Endothelial cell of umbilical vein (primary cell): ENCODE measurements around the gene KIF5C.

Source experiments
- CTCF ChIP-seq, 2 donors: IDR thresholded peaks; 1 replicate in 1 of 2; 2 replicates in 1 of 2; pipeline ENCODE4 v1.5.1; 2011; ENCODE audit warnings: low read length in 2 of 2, mild to moderate bottlenecking in 2 of 2, moderate library complexity in 2 of 2, control low read depth in 1 of 2, inconsistent platforms in 1 of 2, low read depth in 1 of 2; ENCODE audit not compliant: insufficient read depth in 1 of 2; ENCODE audit errors: extremely low read depth in 1 of 2
- EZH2 ChIP-seq: IDR thresholded peaks from 2 replicates; pipeline ENCODE4 v1.6.1; 2012; ENCODE audit warnings: borderline replicate concordance, low read depth, mild to moderate bottlenecking, moderate library complexity, low read length, inconsistent platforms; ENCODE audit not compliant: severe bottlenecking
- FOS ChIP-seq: IDR thresholded peaks from 2 replicates; pipeline ENCODE4 v1.6.1; 2011; ENCODE audit warnings: mild to moderate bottlenecking, low read length, moderate library complexity, borderline replicate concordance; ENCODE audit not compliant: insufficient read depth
- GATA2 ChIP-seq: IDR thresholded peaks from 2 replicates; pipeline ENCODE4 v1.7.0; 2011; ENCODE audit warnings: low read depth, mild to moderate bottlenecking, moderate library complexity, mixed read lengths, low read length; ENCODE audit not compliant: insufficient read length, insufficient read depth
- JUN ChIP-seq: IDR thresholded peaks from 2 replicates; pipeline ENCODE4 v1.6.1; 2011; ENCODE audit warnings: borderline replicate concordance, low read depth; ENCODE audit not compliant: insufficient read length, insufficient read depth
- MAX ChIP-seq: IDR thresholded peaks from 2 replicates; pipeline ENCODE4 v1.6.1; 2011; ENCODE audit not compliant: insufficient read depth, insufficient read length
- MYC ChIP-seq: IDR thresholded peaks from one replicate; pipeline ENCODE4 v1.6.1; 2011; ENCODE audit warnings: mild to moderate bottlenecking, low read depth, low read length
- POLR2A ChIP-seq: IDR thresholded peaks from 2 replicates; pipeline ENCODE4 v1.6.1; 2012; ENCODE audit warnings: low read depth, mild to moderate bottlenecking, control low read depth, low read length
- POLR2AphosphoS5 ChIP-seq: IDR thresholded peaks from 2 replicates; pipeline ENCODE4 v1.6.1; 2012; ENCODE audit warnings: low read depth, mild to moderate bottlenecking, control low read depth, low read length, moderate library complexity; ENCODE audit not compliant: insufficient read depth

DNA sequence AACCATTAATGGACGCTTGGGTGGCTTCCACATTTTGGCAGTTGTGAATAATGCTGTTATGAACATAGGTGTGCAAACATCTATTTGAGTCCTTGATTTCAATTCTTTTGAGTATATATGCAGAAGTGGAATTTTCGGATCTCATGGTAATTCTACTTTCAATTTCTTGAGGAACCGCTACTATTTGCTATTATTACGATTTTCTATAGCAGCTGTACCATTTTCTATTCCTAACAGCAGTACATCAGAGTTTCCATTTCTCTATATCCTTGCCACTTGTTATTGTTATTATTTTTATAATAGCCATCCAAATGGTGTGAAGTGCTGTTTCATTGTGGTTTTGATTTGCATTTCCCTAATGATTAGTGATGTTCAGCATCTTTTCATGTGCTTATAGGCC, 69.5 kb downstream of the KIF5C start:
- TF ChIP-seq CTCF (IDR thresholded peaks at IDR 0.05; ENCODE audit: extremely low read depth in 1 of 2, insufficient read depth in 1 of 2, low read depth in 1 of 2, low read length in 2 of 2), result no peak
- TF ChIP-seq POLR2A, result no peak
- TF ChIP-seq POLR2AphosphoS5, result no peak
- TF ChIP-seq MYC, result no peak
- no peak for TF ChIP-seq EZH2
- no peak for TF ChIP-seq FOS
- no peak for TF ChIP-seq MAX
- TF ChIP-seq GATA2, result no peak
- TF ChIP-seq JUN, result no peak
